GM18502 (cell line): ENCODE data around the gene IFT27.

Experiments
- ATAC-seq: cut with Tn5 transposase; IDR thresholded peaks from one replicate; pipeline ENCODE4 v1.9.1; 2021; ENCODE audit warnings: mild to moderate bottlenecking; ENCODE audit not compliant: unreplicated experiment, poor library complexity

IFT27 gene, protein sequence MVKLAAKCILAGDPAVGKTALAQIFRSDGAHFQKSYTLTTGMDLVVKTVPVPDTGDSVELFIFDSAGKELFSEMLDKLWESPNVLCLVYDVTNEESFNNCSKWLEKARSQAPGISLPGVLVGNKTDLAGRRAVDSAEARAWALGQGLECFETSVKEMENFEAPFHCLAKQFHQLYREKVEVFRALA

DNA sequence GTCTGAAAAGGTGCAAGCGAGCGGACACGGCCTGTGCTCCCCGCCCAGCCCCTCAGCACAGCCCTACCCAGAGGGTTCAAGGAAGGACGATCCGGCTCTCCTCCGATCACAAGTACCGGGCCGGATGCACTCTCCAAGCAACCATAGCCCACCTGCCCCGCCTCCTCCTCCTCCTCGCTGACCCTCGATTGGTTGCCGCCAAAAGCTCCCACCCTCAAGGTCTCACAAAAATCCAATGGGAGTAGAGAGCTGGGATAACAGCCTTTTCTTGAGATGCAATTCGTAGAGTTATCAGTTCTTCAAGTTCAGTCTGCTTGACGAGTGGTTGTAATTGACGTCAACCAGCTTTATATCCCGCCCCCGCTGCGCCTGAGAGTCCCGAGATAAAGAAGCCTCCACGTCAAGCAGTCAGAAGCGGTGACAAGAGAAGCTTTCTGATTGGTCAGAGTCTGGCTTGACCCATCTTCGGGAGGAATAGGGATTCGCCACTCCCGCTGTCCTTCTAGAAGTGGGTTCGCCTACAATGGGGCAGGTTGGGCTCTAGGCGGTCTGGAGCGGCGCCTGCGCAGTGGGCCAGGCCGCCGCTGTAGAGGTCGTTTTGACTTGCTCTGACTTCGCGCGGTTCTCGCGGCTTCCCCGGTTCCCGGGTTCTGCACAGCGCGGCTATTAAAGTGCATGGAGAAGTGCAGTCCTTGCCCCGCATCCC, at the start of gene IFT27:
Gene IFT27 (minus strand): TSS at position 156 of the 706 bp plus-strand sequence. CDS start 412 bp downstream, outside the sequence.
- ATAC-seq, result peak; percentile 92

DNA sequence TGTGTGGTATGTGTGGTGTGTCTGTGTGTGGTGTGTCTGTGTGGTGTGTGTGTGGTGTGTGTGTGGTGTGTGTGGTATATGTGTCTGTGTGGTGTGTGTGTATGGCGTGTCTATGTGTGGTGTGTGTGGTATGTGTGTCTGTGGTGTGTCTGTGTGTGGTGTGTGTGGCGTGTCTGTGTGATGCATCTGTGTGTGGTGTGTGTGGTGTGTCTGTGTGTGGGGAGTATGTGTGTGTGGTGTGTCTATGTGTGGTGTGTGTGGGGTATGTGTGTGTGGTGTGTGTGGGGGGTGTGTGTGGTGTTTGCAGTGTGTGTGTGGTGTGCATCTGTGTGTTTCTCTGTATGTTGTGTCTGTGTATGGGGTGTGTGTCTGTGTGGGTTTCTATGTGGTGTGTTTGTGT, 48.7 kb upstream of the IFT27 start:
- ATAC-seq, result no peak

DNA sequence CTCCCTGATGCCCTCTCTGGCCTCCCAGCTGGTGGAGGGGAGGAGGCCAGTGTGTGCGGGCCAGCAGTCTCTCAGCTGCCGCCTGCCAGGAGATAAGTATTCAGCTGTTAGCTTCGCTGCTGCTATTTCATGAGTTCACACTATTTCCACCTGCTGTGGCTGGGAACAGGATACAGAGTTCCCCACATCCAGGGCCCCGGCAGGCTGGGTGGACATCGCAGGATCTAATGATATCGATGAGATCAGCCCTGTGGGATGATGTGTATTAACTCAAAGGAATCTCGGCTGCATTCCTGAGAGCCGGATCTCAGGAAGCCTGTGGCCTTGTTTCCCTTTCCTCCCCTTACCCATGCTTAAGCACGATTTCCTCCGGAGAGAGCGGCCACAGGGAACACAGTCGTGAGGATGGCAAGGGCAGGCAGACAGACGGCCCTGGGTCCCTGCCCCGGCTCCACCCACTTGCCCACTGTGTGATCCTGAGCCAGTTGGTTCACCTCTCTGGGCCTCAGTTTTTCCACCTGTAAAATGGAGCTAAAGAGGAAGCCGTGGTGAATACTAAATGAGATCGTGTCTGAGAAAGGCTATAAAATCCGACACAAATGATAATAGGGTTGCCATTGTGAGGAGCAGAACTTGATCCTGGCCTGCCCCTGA, 47.4 kb upstream of the IFT27 start:
- ATAC-seq, result no peak

DNA sequence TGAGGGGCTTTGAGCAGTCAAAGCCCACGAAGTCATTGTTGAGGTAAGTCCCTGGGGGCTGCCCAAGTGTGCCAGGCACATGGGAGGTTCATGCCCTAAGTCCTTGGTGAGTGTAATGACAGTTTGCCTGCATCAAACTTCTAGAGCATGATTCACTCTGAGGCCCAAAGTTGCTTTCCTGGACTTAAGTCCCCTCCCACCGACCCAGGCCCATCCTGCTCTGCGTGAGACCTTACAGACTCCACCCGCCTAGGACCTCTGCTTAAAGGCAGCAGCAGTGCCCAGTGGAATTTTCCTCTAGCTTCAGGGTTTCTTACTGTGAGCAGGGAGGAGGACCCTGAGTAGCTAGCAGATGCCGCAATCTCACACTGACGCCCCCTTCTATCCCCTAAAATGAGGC, 46.7 kb upstream of the IFT27 start:
- no peak for ATAC-seq

DNA sequence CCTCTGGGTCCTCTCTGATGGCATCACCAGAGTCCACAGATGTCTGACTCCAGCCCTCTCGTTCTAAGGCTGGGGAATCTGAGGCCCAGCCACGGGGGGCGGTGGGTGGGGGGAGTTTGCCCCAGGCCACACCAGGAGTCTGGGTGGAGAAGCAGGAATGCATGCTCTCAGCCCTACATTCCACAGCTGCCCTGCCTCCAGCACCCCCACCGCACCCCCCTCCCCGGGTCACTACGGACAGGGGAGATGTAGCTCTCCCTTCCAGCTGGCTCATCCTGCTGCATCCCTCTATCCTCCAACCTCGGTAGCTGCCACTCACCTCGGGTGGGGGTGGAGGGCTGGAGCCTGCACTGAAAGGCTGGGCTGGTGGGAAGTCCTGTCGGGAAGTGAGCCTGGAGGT, 43.2 kb upstream of the IFT27 start:
- ATAC-seq, result no peak

DNA sequence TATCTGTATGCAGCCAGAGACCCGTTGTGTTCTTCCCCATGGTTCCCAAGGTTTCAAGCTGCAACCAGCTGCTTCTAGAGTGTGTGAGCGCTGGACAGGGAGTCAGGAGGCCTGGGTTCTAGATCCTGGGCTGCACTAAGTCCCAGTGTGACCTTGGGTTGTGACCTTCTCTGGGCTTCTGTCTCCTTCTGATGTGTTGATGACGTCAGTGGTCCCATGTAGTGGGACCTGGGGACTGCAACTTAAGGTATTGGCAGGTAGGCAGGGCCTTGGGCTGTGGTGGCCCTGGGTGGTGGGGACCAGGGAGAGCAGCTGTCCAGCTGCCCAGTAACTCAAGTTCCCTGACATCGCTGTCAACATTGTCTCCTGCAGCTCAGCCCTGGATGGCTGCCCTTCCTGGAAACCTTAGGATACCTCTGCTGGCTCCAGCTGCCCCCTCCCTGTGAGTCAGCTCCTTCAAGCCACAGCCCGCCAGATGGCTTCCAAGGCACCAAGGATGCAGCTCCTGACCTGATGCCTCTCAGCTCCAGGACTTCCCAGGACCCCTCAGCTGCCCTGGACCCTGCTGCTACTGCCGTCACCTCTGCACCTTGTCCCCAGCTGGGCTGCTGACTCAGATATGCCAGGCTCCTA, 42.2 kb upstream of the IFT27 start:
- no peak for ATAC-seq

DNA sequence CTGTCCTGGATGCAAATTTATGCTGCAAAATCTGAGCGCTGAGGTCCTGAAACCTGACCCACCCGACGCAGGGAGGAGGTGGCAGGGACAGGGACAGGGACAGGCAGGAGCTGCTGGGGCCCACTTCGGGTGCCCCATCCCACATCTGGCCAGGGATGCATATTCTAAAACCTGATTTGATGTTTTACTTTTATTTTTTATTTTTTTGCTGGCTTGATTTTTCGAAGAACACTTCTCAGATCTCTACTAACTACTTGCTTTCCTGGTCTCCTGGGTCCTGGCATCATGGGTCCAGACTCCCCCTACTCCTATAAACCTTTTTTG, 41.6 kb upstream of the IFT27 start:
- no peak for ATAC-seq

DNA sequence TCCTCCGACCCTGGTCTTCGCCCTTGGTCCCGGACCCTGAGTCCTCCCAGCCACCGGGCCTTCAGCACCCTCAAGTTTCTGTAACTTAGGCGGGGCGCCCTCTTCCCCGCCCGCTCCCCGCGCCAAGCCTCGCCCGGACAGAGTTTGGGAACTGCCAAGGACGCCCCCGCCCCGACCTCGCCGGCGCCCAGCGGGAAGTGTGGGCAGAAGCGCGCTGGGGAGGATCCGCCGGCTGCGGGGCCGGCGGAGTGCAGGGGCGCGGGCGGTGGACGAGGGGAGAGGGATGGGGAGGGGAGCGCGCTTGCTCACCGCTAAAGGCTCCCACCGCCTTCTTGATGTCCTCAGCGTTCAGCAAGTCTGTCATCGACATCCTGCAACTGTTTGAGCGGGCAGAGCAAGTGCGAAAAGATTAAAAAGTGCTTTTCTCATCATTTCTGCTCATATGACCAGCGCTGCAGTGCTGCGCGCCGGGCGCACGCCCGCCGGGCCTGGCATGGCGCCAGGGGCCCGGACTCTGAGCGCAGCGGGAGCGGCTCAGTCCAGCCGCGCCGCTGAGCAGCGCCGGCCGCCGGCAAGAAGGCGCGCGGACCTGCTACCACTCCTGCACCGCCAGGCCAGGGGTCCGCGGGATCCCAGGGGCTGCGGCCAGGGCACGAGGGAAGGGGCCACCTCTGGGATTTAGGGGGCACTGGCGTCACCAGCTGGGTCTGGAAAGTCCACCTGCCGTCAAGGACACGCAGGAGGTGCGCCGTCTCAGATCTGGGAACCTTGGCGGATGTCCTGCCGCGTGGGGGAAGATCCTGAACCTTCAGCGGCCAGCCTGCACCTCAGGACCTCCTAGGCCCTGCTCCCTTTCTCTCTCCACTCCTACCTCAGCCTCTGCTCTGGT, 41.0 kb upstream of the IFT27 start, which contains the start of gene PVALB:
Gene PVALB (minus strand): TSS at position 400 of the 889 bp plus-strand sequence. CDS start 30 bp downstream, at position 370.
- ATAC-seq, result no peak

DNA sequence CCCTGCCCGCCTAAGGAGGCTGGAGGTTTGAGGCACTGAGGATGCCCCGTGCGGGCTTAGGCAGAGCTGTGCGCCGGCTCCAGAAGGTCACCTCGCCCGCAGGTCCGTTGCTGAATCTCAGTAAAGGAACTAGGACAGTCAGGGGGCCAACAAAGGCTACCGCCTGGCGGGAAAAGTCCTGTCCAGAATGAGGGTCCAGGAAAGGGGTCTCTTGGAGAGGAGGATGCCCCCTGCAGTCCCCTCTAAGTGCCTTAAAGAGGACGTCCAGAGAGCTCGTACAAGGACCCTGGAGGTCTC, 40.4 kb upstream of the IFT27 start:
- ATAC-seq, result no peak

DNA sequence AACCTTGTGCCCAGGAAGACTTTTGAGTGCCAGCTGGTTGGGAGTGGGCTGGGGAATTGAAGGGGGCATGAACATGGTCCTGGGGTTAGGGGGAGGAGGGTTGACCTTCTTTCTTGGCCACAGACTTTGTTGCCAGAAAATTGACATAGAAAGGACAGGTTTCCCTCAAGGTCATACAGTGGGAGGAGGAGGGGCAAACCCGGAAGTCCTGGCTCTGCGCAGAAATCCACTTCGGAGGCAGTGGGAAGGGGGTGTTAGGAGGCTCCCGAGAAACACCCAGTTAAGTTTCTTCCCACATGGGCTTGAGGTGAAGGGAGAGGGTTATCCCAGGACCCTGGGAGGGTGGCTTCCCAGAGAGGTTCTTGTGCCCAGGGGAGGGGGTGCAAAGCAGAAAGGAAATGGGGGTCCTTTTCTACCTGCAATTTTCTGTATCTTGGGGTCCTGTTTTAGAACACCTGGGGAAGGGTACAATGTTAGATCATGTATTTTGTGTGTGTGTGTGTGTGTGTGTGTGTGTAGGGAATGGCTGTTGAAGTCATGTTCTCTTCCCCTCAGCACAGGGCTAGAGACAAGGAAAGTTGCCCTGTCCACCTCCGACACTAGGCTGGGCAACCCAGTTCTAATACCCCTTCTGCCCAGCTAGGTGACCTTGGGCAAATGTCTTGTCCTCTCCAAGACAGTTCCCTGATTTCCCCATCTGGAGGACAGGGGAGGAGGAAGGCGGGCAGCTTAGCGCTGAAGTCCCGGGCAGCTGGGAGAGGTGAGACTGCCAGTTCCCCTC, 39.8 kb upstream of the IFT27 start:
- ATAC-seq, result no peak

DNA sequence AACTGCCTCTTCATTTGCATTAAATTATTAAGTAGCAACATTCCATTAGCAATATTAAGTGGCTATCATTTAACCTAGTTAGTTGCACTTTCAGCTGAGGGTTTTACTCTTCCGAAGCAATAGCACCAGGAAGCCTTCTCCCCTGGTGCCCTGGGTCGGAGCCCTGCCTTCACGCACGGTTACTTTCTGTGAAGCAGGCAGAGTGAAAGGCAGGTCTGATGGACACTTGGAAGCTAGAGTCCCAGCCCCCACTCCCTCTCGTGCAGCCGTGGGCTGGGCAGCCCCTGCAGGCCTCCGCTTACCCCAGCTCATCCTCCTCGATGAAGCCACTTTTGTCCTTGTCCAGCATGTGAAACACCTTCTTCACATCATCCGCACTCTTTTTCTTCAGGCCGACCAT, 38.9 kb upstream of the IFT27 start:
- ATAC-seq, result no peak

DNA sequence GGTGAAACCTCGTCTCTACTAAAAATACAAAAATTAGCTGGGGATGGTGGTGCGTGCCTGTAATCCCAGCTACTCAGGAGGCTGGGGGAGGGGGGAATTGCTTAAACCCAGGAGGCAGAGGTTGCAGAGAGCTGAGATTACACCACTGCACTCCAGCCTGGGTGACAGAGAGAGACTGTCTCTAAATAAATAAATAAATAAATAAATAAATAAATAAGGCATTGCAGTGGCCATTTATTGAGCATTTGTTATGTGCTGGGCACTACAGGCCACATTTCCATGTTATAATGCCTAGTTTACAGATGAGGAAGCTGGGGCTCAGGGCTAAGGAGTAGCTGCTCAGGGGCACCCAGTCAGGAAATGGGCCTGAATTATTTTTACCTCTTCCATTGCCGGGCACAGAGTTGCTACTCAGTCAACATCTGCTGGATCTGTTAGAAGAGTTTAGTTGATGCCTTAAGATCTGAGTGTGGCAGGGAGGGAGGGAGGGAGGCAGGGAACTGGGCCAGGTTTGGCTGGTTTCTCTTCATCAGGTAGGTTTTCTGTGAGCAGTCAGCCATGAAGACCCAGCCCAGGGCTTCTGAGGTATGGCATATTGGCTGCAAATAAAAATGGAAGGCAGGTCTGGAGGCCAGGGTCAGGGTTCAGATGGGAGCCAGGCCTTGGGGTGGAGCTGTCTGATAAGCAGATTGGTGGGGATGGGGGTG, 35.3 kb upstream of the IFT27 start:
- ATAC-seq, result no peak

DNA sequence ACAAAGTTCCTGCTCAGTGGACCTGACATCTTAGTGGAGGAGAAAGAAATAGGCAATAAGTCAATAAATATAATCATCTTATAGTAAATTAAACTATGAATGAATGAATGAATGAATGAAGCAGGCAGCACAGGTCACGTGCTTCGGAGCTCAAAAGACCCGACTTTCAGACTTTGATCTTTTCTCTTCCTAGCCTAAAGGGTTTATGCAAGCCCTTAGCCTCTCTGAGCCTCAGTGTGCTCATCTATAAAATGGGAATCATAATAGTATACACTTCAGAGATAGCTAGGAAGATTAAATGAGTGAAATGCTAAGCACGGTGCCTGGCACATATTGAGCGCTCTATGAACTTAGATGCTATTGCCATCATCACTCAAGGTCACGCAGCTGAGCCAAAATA, 33.4 kb upstream of the IFT27 start:
- ATAC-seq, result no peak

DNA sequence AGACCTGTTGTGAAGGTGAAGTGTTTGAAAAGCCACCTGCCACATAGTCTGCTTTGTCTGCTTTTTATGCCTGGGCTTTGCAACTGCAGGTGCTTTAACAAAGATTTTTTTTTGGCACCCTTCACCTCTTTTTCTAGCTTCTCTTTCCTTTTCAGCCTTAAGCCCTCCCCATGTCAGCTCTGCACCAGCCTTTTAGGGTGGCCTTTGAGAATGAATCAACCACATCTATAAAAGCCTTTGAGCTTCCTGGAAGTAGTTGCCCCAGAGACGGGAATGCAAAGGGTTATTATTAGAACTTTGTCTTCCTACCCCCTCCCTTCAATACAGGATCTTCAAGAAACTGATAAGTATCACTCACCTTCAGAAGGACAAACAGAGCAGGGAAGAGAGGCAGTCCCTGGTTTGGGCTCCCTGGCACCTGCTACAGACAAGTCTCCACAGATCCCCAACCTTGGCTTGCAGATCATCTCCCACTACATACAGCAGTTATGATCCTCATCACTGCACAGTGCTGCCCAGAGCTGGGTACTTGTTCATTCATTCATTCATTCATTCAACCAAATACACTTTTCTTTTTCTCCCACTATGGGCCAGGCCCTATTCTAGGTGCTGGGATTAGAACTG, 32.9 kb upstream of the IFT27 start:
- ATAC-seq, result no peak

DNA sequence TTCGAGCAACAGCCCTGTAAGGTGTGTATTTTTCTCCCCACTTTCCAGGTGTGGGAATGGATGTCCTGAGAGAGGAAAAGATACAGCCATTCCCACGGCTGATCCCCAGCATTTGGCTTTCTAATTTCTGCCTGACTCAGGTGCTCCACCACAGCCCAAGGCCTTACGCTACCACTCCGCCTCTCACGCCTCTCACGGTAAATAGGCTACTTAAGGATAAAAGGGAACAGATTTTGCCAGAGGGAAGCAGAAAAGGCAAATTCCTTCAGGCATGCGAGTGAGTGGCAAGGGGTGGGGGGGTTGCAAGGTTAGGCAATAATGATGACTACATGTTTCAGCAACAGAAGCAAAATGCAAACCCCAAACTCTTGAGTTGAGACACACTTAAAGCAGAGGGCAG, 31.7 kb upstream of the IFT27 start:
- no peak for ATAC-seq

DNA sequence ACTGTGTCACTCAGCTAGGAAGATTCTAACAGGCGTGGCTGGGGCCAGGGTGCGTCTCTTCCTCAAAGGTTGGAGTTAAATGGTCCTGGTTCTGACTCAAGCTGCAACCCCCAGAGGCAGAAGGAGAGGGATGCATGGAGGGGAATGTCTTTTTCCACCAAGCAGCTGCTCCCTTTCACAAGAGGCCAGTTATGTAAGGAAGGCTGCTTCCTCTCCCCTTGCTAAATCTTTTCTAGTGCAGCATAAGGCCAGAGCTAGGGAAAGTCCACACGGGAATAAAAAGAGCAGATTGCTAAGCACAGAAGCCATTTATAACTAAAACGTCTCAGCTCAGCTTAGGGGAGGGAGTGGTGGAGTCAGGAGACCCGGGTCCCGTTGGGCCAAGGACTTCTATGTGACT, 30.9 kb upstream of the IFT27 start:
- no peak for ATAC-seq

DNA sequence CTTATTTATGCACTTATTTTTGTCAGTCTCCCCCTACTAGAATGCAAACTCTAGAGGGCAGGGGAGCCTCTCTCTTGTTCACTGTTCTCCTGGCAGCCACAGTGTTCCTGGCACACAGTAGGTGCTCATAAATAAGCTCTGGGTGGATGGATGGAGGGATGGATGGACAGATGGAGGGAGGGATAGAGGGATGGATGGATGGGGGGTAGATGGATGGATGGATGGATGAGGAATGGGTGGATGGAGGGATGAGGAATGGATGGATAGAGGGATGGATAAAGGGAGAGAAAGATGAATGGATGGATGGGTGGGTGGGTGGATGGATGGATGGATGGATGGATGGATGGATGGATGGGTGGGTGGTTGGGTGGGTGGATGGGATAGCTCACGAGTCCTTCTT, 27.4 kb upstream of the IFT27 start:
- ATAC-seq, result no peak

DNA sequence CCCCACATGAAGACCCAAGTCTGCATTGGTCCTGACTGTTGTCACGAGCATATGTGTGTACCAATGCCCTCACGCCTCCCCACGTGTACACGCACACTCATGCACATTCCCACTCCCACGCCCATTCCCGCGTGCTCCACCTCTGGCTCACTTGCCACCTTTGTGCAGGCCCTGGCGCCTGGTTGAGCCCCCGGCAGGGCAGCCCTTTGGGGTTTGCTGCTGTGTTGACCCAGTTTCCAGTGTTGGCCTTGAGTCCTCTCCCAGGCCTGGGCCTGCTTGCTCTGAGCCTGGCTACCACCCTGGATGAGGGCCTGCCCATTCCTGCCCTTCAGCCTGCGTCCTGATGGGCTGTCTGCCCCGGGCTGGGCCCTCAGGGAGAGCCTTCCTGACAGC, 22.8 kb upstream of the IFT27 start:
- ATAC-seq, result no peak
